Heart right ventricle (tissue), 16 donors: ENCODE measurements around the gene UIMC1. TPM values are rescaled to one million over a fixed set of nuclear protein-coding genes. Genes with fewer than 3 reads are reported as not detected.

Experiments
- ATAC-seq, 8 donors: fragments of 200-7000 bp; cut with Tn5 transposase; one replicate each; pipeline ENCODE4 v1.9.1; 2020; ENCODE audit warnings: mild to moderate bottlenecking in 8 of 8, moderate library complexity in 8 of 8, moderate number of reproducible peaks in 1 of 8
- DNase-seq, 2 donors: peaks; one replicate each; pipeline ENCODE4 v3.0.0-alpha.2; 2020
- H3K27ac ChIP-seq, 10 donors: fragments of 200-600 bp; sonication (generic) in 2 of 10; one replicate each; pipeline versions ENCODE4 v1.5.0 to v1.8.0; 2020 to 2022; ENCODE audit warnings: mild to moderate bottlenecking in 3 of 10
- H3K27me3 ChIP-seq, 7 donors: fragments of 200-600 bp; one replicate each; pipeline ENCODE4 v1.8.0; 2021 to 2022; ENCODE audit warnings: mild to moderate bottlenecking in 2 of 7
- H3K36me3 ChIP-seq, 9 donors: fragments of 200-600 bp; sonication (generic) in 1 of 9; one replicate each; pipeline versions ENCODE4 v1.5.0 to v1.8.0; 2020 to 2022; ENCODE audit warnings: mild to moderate bottlenecking in 2 of 9
- H3K4me1 ChIP-seq, 9 donors: fragments of 200-600 bp; sonication (generic) in 1 of 9; one replicate each; pipeline versions ENCODE4 v1.5.0 to v1.8.0; 2020 to 2022; ENCODE audit warnings: mild to moderate bottlenecking in 4 of 9
- H3K4me3 ChIP-seq, 10 donors: fragments of 200-600 bp; sonication (generic) in 2 of 10; one replicate each; pipeline versions ENCODE4 v1.5.0 to v1.8.0; 2020 to 2022; ENCODE audit warnings: mild to moderate bottlenecking in 7 of 10, moderate library complexity in 2 of 10
- H3K9me3 ChIP-seq, 11 donors: fragments of 200-600 bp in 10 of 11; sonication (generic) in 2 of 11; one replicate each; pipeline versions ENCODE4 v1.5.0 to v1.8.0; 2013 to 2022; ENCODE audit warnings: mild to moderate bottlenecking in 2 of 11, control low read depth in 1 of 11, moderate library complexity in 1 of 11
- CTCF ChIP-seq, 9 donors: fragments of 200-600 bp; sonication (generic) in 2 of 9; IDR thresholded peaks; one replicate each; pipeline versions ENCODE4 v1.5.0 to v1.8.0; 2021 to 2022; ENCODE audit warnings: antibody characterized with exemption in 9 of 9, mild to moderate bottlenecking in 5 of 9, moderate library complexity in 1 of 9
- WGBS, 2 donors: extraction: QIAGEN DNeasy Blood & Tissue Kit; methylation state at CpG; one replicate each; pipeline ENCODE4 v1.1.7; 2013; ENCODE audit warnings: inconsistent platforms in 1 of 2; 5-methylcytosine and 5-hydroxymethylcytosine counted together
- intact Hi-C, 10 donors: fragments of 100-400 bp; cut with DNase I; formaldehyde crosslinking; loops; one replicate each; pipeline versions ENCODE4 v1.11.1 to v1.14.2; 2022
- polyA plus RNA-seq, 2 donors: library from polyadenylated mRNA; stranded (reverse); fragments of 200-250 nt; gene quantifications; one replicate each; pipeline ENCODE4 v1.2.3, GENCODE V29; 2013
- total RNA-seq, 10 donors: library from RNA; stranded (reverse); fragmentation: NEBNext Ultra II Directional in 3 of 10; extraction: Animal tissue kit (Norgen Biotek cat#: 25700) in 3 of 10; gene quantifications; one replicate each; pipeline versions ENCODE4 v1.2.1 to v1.2.4, GENCODE V29; 2021 to 2023
- donor health status: Arrhythmogenic right ventricular cardiomyopathy.
- donor health status: ischemic (EF 13 %, LVEDD 7.1; RV severe dilation, severe dysfunction).
- donor health status: healthy with polysubstance abuse.
- donor health status: DM: no; HTN: yes; CAD: no.
- donor health status: DM: no; HTN: no; CAD: no.
- donor health status: ischemic (EF 25% LVEDD 6.9; RV normal size, moderate dysfunction).
- donor health status: ischemic (EF 25% LVEDD 5.7; RV mildly dilated, moderate dysfunction).
- donor health status: healthy.
- donor health status: DM: yes; HTN: yes; CAD: no.
- donor health status: Ischemic cardiomyopathy.
- donor health status: ischemic (EF 35%, LVEDD 5.7; RV mildly dilated, moderate dysfunction).
- donor health status: nonischemic (EF 11% LVEDD 7.7; RV severe dilation, severe dysfunction).
- donor health status: DM: yes; HTN: yes; CAD: no.
- donor health status: PGD.
- donor health status: ischemic (EF 29% LVEDD 5.4; RV normal size, mild dysfunction).
- donor health status: nonischemic (EF 23%, LVEDD 6.1; RV moderate dilation, normal function).

Gene UIMC1
- total and polyA plus RNA-seq, 12 donors: 24.0 to 45.5 (median 35.3) TPM

GRCh38 chr5:176929654-176930053 lies 76.9 kb downstream of the UIMC1 start:
- WGBS, 2 donors: 91 to 95% methylated on average over 1 of the region's 1 CpG
- H3K9me3 ChIP-seq: no peaks in the 10 kb centered on the region
- H3K27ac ChIP-seq: no peak overlapping the region
- no peaks in the 10 kb centered on the region for H3K27me3 ChIP-seq
- no peak for TF ChIP-seq CTCF (IDR thresholded peaks at IDR 0.05)
- intact Hi-C loops: no loop called here
- no peaks in the 10 kb centered on the region for H3K4me1 ChIP-seq
- DNase-seq: no peak
- H3K4me3 ChIP-seq: no peak overlapping the region
- no peak for ATAC-seq
- peaks cover 0 to 75% (median 25%) of the 10 kb centered on the region in 9 donors for H3K36me3 ChIP-seq

- DNase-seq (no peak), ATAC-seq (no peak)
- H3K36me3 ChIP-seq: peaks cover 0 to 61% (median 25%) of the 10 kb centered on the region in 9 donors
- 94 to 99% methylated on average over 3 of the region's 3 CpGs for WGBS, 2 donors
- no peak for TF ChIP-seq CTCF (IDR thresholded peaks at IDR 0.05)
- no peaks in the 10 kb centered on the region for H3K9me3 ChIP-seq
- intact Hi-C loops: no loop called here
- no peak overlapping the region for H3K27ac ChIP-seq
- no peaks in the 10 kb centered on the region for H3K27me3 ChIP-seq
- no peaks in the 10 kb centered on the region for H3K4me1 ChIP-seq
- no peak overlapping the region for H3K4me3 ChIP-seq
Measured at GRCh38 chr5:176927562-176927961, 79.0 kb downstream of the UIMC1 start.

- no peak for TF ChIP-seq CTCF (IDR thresholded peaks at IDR 0.05)
- ATAC-seq: no peak
- Histone ChIP-seq H3K4me3 (no peak overlapping the region), H3K9me3 (no peaks in the 10 kb centered on the region), H3K27me3 (no peaks in the 10 kb centered on the region), H3K36me3 (peaks cover 0 to 40% (median 0%) of the 10 kb centered on the region in 9 donors), H3K4me1 (no peaks in the 10 kb centered on the region), H3K27ac (no peak overlapping the region)
- 90 to 93% methylated on average over 2 of the region's 2 CpGs for WGBS, 2 donors
- no peak for DNase-seq
- intact Hi-C loops: no loop called here
Measured at GRCh38 chr5:176922817-176923216, 83.8 kb downstream of the UIMC1 start.

DNA sequence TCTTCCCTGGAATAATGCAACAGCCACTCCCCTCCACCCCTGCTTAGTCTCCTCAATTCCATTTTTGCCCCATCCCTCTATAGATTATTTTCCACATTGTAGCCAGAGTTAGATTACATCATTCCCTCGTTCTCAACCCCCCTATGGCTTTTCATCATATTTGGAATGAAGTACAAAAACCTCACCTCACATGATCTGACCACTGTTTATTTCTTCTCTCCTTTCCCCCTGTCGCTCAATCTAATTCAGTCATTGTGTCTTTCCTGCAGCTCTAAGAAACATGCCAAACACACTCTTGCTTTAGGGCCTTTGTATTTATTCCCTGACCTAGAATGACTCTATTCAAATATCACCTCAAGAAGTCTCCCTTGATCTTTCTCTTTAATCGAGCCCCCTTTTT lies 84.9 kb downstream of the UIMC1 start:
- no peak for TF ChIP-seq CTCF (IDR thresholded peaks at IDR 0.05)
- no peak overlapping the region for H3K27ac ChIP-seq
- H3K9me3 ChIP-seq: no peaks in the 10 kb centered on the region
- intact Hi-C loops: no loop called here
- no peak overlapping the region for H3K4me3 ChIP-seq
- DNase-seq (no peak), ATAC-seq (no peak)
- H3K36me3 ChIP-seq: peaks cover 0 to 47% (median 0%) of the 10 kb centered on the region in 9 donors
- no peaks in the 10 kb centered on the region for H3K27me3 ChIP-seq
- 91% methylated on average over 3 of the region's 3 CpGs for WGBS, 2 donors
- no peaks in the 10 kb centered on the region for H3K4me1 ChIP-seq
